ENCODE data around the gene ZNRF3.
"Not testable (repeated sequence)": the region's sequence is repeated elsewhere in the genome, so short reads cannot be mapped to it uniquely, and the experiment has no call there.

The ZNRF3 gene

GRCh38 chr22:29014293-29014692 lies 130.9 kb downstream of the ZNRF3 start:
- FAIRE-seq, result no peak

GRCh38 chr22:29014773-29015172 lies 131.4 kb downstream of the ZNRF3 start:
- no peak for FAIRE-seq

- FAIRE-seq, result no peak
Observed at GRCh38 chr22:29016067-29016938, 132.9 kb downstream of the ZNRF3 start.

GRCh38 chr22:29018293-29019189 lies 135.2 kb downstream of the ZNRF3 start:
- FAIRE-seq, result no peak

GRCh38 chr22:29022101-29022817 lies 138.9 kb downstream of the ZNRF3 start:
- FAIRE-seq, result no peak

- no peak for FAIRE-seq
Observed at GRCh38 chr22:29023172-29023796, 139.9 kb downstream of the ZNRF3 start.

GRCh38 chr22:29026579-29026978 lies 143.2 kb downstream of the ZNRF3 start:
- no peak for FAIRE-seq

GRCh38 chr22:29028468-29028867 lies 145.1 kb downstream of the ZNRF3 start:
- no peak for FAIRE-seq

GRCh38 chr22:29029202-29030000 lies 146.0 kb downstream of the ZNRF3 start:
- no peak for FAIRE-seq

GRCh38 chr22:29030016-29030617 lies 146.7 kb downstream of the ZNRF3 start:
- no peak for FAIRE-seq

- no peak for FAIRE-seq
Observed at GRCh38 chr22:29030618-29031226, 147.3 kb downstream of the ZNRF3 start.

GRCh38 chr22:29031227-29032011 lies 148.0 kb downstream of the ZNRF3 start:
- FAIRE-seq, result peak; percentile 57

- FAIRE-seq, result no peak
Observed at GRCh38 chr22:29032014-29032475, 148.7 kb downstream of the ZNRF3 start.

- no peak for FAIRE-seq
Observed at GRCh38 chr22:29032584-29032983, 149.2 kb downstream of the ZNRF3 start.

GRCh38 chr22:29037340-29037932 lies 154.1 kb downstream of the ZNRF3 start:
- no peak for FAIRE-seq

GRCh38 chr22:29039148-29039547 lies 155.8 kb downstream of the ZNRF3 start:
- FAIRE-seq, result no peak

- FAIRE-seq, result not testable (repeated sequence)
Observed at GRCh38 chr22:29039684-29040083, 156.3 kb downstream of the ZNRF3 start.

GRCh38 chr22:29040385-29041275 lies 157.3 kb downstream of the ZNRF3 start:
- peak; percentile 41 for FAIRE-seq
